HTR-8/SVneo (cell line): ENCODE measurements around the gene MRTFB.
"Not testable (repeated sequence)": the region's sequence is repeated elsewhere in the genome, so short reads cannot be mapped to it uniquely, and the experiment has no call there.

Experiments used
- DNase-seq: peaks from one replicate; pipeline ENCODE4 v3.0.0; 2011; ENCODE audit warnings: low spot score, mixed read lengths; ENCODE audit not compliant: insufficient read length
- FAIRE-seq: peaks from 2 replicates; lab custom pipeline; 2011; peaks lifted over from hg19 to GRCh38; lab: Jason Lieb, UNC

The MRTFB gene

GRCh38 chr16:14101415-14101814 lies 30.3 kb downstream of the MRTFB start:
- no peak for DNase-seq
- no peak for FAIRE-seq

GRCh38 chr16:14102925-14103720 lies 32.0 kb downstream of the MRTFB start:
- DNase-seq, result no peak
- FAIRE-seq, result no peak

GRCh38 chr16:14104066-14104465 lies 32.9 kb downstream of the MRTFB start:
- no peak for FAIRE-seq
- DNase-seq, result no peak

- FAIRE-seq (no peak), DNase-seq (no peak)
Observed at GRCh38 chr16:14105760-14106375, 34.7 kb downstream of the MRTFB start.

- DNase-seq (no peak), FAIRE-seq (no peak)
Observed at GRCh38 chr16:14106457-14106856, 35.3 kb downstream of the MRTFB start.

GRCh38 chr16:14106961-14107360 lies 35.8 kb downstream of the MRTFB start:
- no peak for FAIRE-seq

GRCh38 chr16:14109077-14109775 lies 38.1 kb downstream of the MRTFB start:
- DNase-seq (no peak), FAIRE-seq (no peak)

More at GRCh38 chr16:14106961-14107360, 35.8 kb downstream of the MRTFB start:
- DNase-seq, result no peak

- no peak for DNase-seq
- no peak for FAIRE-seq
Observed at GRCh38 chr16:14109782-14110727, 38.9 kb downstream of the MRTFB start.

- DNase-seq (no peak), FAIRE-seq (no peak)
Observed at GRCh38 chr16:14110728-14111251, 39.7 kb downstream of the MRTFB start.

GRCh38 chr16:14111713-14112538 lies 40.8 kb downstream of the MRTFB start:
- peak; percentile 3 for DNase-seq
- FAIRE-seq, result no peak

- FAIRE-seq (no peak), DNase-seq (no peak)
Observed at GRCh38 chr16:14112539-14112856, 41.4 kb downstream of the MRTFB start.

- FAIRE-seq, result no peak
Observed at GRCh38 chr16:14113344-14113743, 42.2 kb downstream of the MRTFB start.

GRCh38 chr16:14117051-14117450 lies 45.9 kb downstream of the MRTFB start:
- FAIRE-seq, result no peak

More at GRCh38 chr16:14113344-14113743, 42.2 kb downstream of the MRTFB start:
- DNase-seq, result no peak

GRCh38 chr16:14119799-14120198 lies 48.7 kb downstream of the MRTFB start:
- FAIRE-seq (no peak), DNase-seq (no peak)

More at GRCh38 chr16:14117051-14117450, 45.9 kb downstream of the MRTFB start:
- DNase-seq, result no peak

- FAIRE-seq (no peak), DNase-seq (no peak)
Observed at GRCh38 chr16:14120335-14120734, 49.2 kb downstream of the MRTFB start.

GRCh38 chr16:14121142-14121541 lies 50.0 kb downstream of the MRTFB start:
- no peak for FAIRE-seq

GRCh38 chr16:14121872-14122271 lies 50.8 kb downstream of the MRTFB start:
- FAIRE-seq, result no peak
- DNase-seq, result no peak

More at GRCh38 chr16:14121142-14121541, 50.0 kb downstream of the MRTFB start:
- no peak for DNase-seq

GRCh38 chr16:14122430-14122829 lies 51.3 kb downstream of the MRTFB start:
- not testable (repeated sequence) for DNase-seq, FAIRE-seq
